Stomach (tissue), 19 donors: ENCODE data around the gene HLA-DRA. TPM values are rescaled to one million over a fixed set of nuclear protein-coding genes. Genes with fewer than 3 reads are reported as not detected.

Experiments
- DNase-seq, 2 donors: peaks; one replicate each; pipeline versions ENCODE4 v3.0.0 to v3.0.0-alpha.2; 2013 to 2019
- H3K27ac ChIP-seq, 5 donors: fragments of 200-600 bp in 4 of 5; sonication (generic) in 4 of 5; one replicate each; pipeline ENCODE4 v1.5.1; 2013 to 2019; ENCODE audit warnings: mild to moderate bottlenecking in 1 of 5, moderate library complexity in 1 of 5
- H3K27me3 ChIP-seq, 3 donors: fragments of 200-600 bp; sonication (generic); one replicate each; pipeline ENCODE4 v1.5.1; 2017 to 2019; ENCODE audit warnings: mixed run types in 1 of 3
- H3K36me3 ChIP-seq, 4 donors: fragments of 200-600 bp; sonication (generic); 1 replicate in 3 of 4; 2 replicates in 1 of 4; pipeline ENCODE4 v1.5.1; 2016 to 2019
- H3K4me1 ChIP-seq, 4 donors: fragments of 200-600 bp; sonication (generic); one replicate each; pipeline ENCODE4 v1.5.1; 2016 to 2019
- H3K4me3 ChIP-seq, 4 donors: fragments of 200-600 bp; sonication (generic) in 3 of 4; one replicate each; pipeline ENCODE4 v1.5.1; 2016 to 2019; ENCODE audit warnings: mild to moderate bottlenecking in 1 of 4
- H3K9me3 ChIP-seq, 4 donors: fragments of 200-600 bp; sonication (generic); one replicate each; pipeline ENCODE4 v1.5.1; 2016 to 2019
- EP300 ChIP-seq: sonication (generic); formaldehyde crosslinking; IDR thresholded peaks from one replicate; pipeline ENCODE4 v1.6.1; 2017; ENCODE audit warnings: antibody characterized with exemption
- POLR2A ChIP-seq, 4 donors: fragments of 450-650 bp; IDR thresholded peaks; one replicate each; pipeline ENCODE4 v1.6.1; 2016; ENCODE audit warnings: antibody characterized with exemption in 4 of 4, control low read depth in 2 of 4, mild to moderate bottlenecking in 1 of 4, moderate library complexity in 1 of 4
- POLR2AphosphoS5 ChIP-seq, 3 donors: sonication (generic); formaldehyde crosslinking; IDR thresholded peaks; one replicate each; pipeline ENCODE4 v1.6.1; 2016; ENCODE audit warnings: antibody characterized with exemption in 3 of 3
- WGBS, 5 donors: extraction: QIAGEN DNeasy Blood & Tissue Kit in 3 of 5; methylation state at CpG; one replicate each; pipeline versions ENCODE4 v1.1.5 to v1.1.7; 2013 to 2018; 5-methylcytosine and 5-hydroxymethylcytosine counted together
- intact Hi-C: fragments of 100-400 bp; cut with DNase I; formaldehyde crosslinking; loops from one replicate; pipeline ENCODE4 v1.15.1; 2023; ENCODE audit warnings: low total_unique reads
- long read RNA-seq, 10 donors: transcript quantifications; one replicate each; lab custom pipeline, GENCODE V29; 2026
- polyA plus RNA-seq, 3 donors: library from polyadenylated mRNA; stranded (reverse); fragments of 200-250 nt; gene quantifications; one replicate each; pipeline ENCODE4 v1.2.3, GENCODE V29; 2013
- total RNA-seq, 5 donors: library from RNA; depleted of rRNA; stranded (reverse); fragments of >200 nt; gene quantifications; one replicate each; pipeline versions ENCODE4 v1.1.0 to v1.2.3, GENCODE V29; 2014 to 2016
- TF ChIP-seq, protein P1 (sequence below), 7 experiments: fragments of 450-650 bp in 4 of 7; fragments of 200-600 bp in 3 of 7; sonication (generic) in 3 of 7; IDR thresholded peaks; one replicate each; pipeline ENCODE4 v1.5.1; 2016 to 2019; ENCODE audit warnings: antibody characterized with exemption in 7 of 7, control low read depth in 2 of 7, mild to moderate bottlenecking in 1 of 7
- donor health status: healthy with polysubstance abuse.
- donor health status: Bipolar disorder and iron deficiency.
- donor health status: healthy.

The HLA-DRA gene
- total RNA-seq (100 to 1,000 TPM in 2 of 5 donors, 10 to 100 TPM in 3; 25.8 to 252 (median 84.6) TPM), polyA plus RNA-seq (100 to 1,000 TPM in 1 of 3 donors, 10 to 100 TPM in 2; 89.7 to 219 (median 95.8) TPM)
- long read RNA-seq, donor 1, transcript HLA-DRA-202 (5 exons, 1,280 nt) = major isoform, 21 of 26 reads
- long read RNA-seq, donor 1, partial matches to known transcripts = 5 of 26 reads
- long read RNA-seq, donor 1, other reads (novel, unspliced or antisense) = 0 of 26 reads
- long read RNA-seq, donor 2, transcript HLA-DRA-202 (5 exons, 1,280 nt) = major isoform, 47 of 58 reads
- long read RNA-seq, donor 2, partial matches to known transcripts = 11 of 58 reads
- long read RNA-seq, donor 2, other reads (novel, unspliced or antisense) = 0 of 58 reads
- long read RNA-seq, donor 3, transcript HLA-DRA-202 (5 exons, 1,280 nt) = major isoform, 13 of 13 reads
- long read RNA-seq, donor 3, partial matches to known transcripts = 0 of 13 reads
- long read RNA-seq, donor 3, other reads (novel, unspliced or antisense) = 0 of 13 reads
- long read RNA-seq, donor 4, partial matches to known transcripts = 0 of 2 reads
- long read RNA-seq, donor 4, other reads (novel, unspliced or antisense) = 0 of 2 reads
- long read RNA-seq, donor 5, transcript HLA-DRA-202 (5 exons, 1,280 nt) = major isoform, 38 of 44 reads
- long read RNA-seq, donor 5, partial matches to known transcripts = 5 of 44 reads
- long read RNA-seq, donor 5, other reads (novel, unspliced or antisense) = 0 of 44 reads
- long read RNA-seq, donor 6, transcript HLA-DRA-202 (5 exons, 1,280 nt) = major isoform, 101 of 125 reads
- long read RNA-seq, donor 6, partial matches to known transcripts = 24 of 125 reads
- long read RNA-seq, donor 6, other reads (novel, unspliced or antisense) = 0 of 125 reads
- long read RNA-seq, donor 7, transcript HLA-DRA-202 (5 exons, 1,280 nt) = major isoform, 61 of 84 reads
- long read RNA-seq, donor 7, partial matches to known transcripts = 23 of 84 reads
- long read RNA-seq, donor 7, other reads (novel, unspliced or antisense) = 0 of 84 reads
- long read RNA-seq, donor 8, transcript HLA-DRA-202 (5 exons, 1,280 nt) = major isoform, 35 of 53 reads
- long read RNA-seq, donor 8, partial matches to known transcripts = 18 of 53 reads
- long read RNA-seq, donor 8, other reads (novel, unspliced or antisense) = 0 of 53 reads
- long read RNA-seq, donor 9, transcript HLA-DRA-202 (5 exons, 1,280 nt) = major isoform, 23 of 43 reads
- long read RNA-seq, donor 9, partial matches to known transcripts = 20 of 43 reads
- long read RNA-seq, donor 9, other reads (novel, unspliced or antisense) = 0 of 43 reads
- long read RNA-seq, donor 10, transcript HLA-DRA-202 (5 exons, 1,280 nt) = major isoform, 26 of 26 reads
- long read RNA-seq, donor 10, partial matches to known transcripts = 0 of 26 reads
- long read RNA-seq, donor 10, other reads (novel, unspliced or antisense) = 0 of 26 reads

DNA sequence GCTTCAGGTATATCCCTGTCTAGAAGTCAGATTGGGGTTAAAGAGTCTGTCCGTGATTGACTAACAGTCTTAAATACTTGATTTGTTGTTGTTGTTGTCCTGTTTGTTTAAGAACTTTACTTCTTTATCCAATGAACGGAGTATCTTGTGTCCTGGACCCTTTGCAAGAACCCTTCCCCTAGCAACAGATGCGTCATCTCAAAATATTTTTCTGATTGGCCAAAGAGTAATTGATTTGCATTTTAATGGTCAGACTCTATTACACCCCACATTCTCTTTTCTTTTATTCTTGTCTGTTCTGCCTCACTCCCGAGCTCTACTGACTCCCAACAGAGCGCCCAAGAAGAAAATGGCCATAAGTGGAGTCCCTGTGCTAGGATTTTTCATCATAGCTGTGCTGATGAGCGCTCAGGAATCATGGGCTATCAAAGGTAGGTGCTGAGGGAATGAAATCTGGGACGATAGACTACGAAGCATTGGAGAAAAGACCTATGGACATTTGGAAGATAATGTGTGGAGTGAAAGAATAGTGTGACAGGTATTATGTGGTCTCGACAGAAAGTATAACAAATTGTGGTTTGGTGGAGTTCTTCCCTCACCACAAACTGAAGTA, at the start of gene HLA-DRA:
TSS of gene HLA-DRA (plus strand) at position 286 of the 613 bp plus-strand sequence. CDS start at position 350, 64 bp downstream.
- Histone ChIP-seq H3K27me3 (no peaks in the 10 kb centered on the region), H3K9me3 (no peaks in the 10 kb centered on the region), H3K36me3 (peaks cover 0 to 26% (median 9%) of the 10 kb centered on the region in 4 donors), H3K4me1 (peaks cover 0 to 13% (median 3%) of the 10 kb centered on the region in 4 donors), H3K27ac (peak within 1 kb of the TSS in 4 of 5 donors; percentile 72 to 86 (median 74)), H3K4me3 (peak within 1 kb of the TSS; percentile 34 to 47 (median 40))
- intact Hi-C loops = no loop called here
- WGBS, 5 donors = 16 to 21% (median 18%) methylated on average over 9 of the region's 9 CpGs
- TF ChIP-seq POLR2A (IDR thresholded peaks at IDR 0.05) (peak in 1 of 4 donors; percentile 26), POLR2AphosphoS5 (IDR thresholded peaks at IDR 0.05) (peak in 2 of 3 donors; percentile 73 to 91)
- TF ChIP-seq, protein P1, sequence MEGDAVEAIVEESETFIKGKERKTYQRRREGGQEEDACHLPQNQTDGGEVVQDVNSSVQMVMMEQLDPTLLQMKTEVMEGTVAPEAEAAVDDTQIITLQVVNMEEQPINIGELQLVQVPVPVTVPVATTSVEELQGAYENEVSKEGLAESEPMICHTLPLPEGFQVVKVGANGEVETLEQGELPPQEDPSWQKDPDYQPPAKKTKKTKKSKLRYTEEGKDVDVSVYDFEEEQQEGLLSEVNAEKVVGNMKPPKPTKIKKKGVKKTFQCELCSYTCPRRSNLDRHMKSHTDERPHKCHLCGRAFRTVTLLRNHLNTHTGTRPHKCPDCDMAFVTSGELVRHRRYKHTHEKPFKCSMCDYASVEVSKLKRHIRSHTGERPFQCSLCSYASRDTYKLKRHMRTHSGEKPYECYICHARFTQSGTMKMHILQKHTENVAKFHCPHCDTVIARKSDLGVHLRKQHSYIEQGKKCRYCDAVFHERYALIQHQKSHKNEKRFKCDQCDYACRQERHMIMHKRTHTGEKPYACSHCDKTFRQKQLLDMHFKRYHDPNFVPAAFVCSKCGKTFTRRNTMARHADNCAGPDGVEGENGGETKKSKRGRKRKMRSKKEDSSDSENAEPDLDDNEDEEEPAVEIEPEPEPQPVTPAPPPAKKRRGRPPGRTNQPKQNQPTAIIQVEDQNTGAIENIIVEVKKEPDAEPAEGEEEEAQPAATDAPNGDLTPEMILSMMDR (IDR thresholded peaks at IDR 0.05) = no peak
- peak in 1 of 2 donors; percentile 78 for DNase-seq

DNA sequence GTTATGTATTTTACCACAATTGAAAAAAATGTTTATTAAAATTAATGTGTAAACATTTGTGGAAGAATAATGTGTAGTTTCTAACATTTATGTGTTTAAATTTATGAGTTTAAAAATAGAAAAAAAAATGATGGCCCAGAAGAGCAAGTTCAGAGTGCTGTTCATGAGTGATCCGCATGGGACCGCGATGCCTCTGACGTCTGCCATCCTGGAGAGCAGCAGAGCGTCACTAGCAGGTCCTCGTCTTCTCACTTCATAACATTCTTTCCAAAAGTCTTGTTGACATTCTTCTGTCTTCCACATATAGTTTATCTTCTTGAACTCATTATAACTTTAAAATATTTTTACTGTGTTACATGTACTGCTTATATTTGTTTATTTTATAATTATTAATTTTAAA, 48.2 kb upstream of the HLA-DRA start:
- WGBS, 5 donors = 85 to 95% (median 93%) methylated on average over 6 of the region's 6 CpGs
- no peaks in the 10 kb centered on the region for H3K9me3 ChIP-seq
- intact Hi-C loops = no loop called here
- no peak for TF ChIP-seq POLR2A (IDR thresholded peaks at IDR 0.05)
- TF ChIP-seq, protein P1 (IDR thresholded peaks at IDR 0.05) = no peak
- TF ChIP-seq POLR2AphosphoS5 (IDR thresholded peaks at IDR 0.05) = no peak
- TF ChIP-seq EP300 = no peak
- no peaks in the 10 kb centered on the region for H3K36me3 ChIP-seq
- no peak for DNase-seq
- no peak overlapping the region for H3K4me3 ChIP-seq
- H3K27me3 ChIP-seq = no peaks in the 10 kb centered on the region
- peaks cover 0 to 5% (median 0%) of the 10 kb centered on the region in 4 donors for H3K4me1 ChIP-seq
- no peak overlapping the region for H3K27ac ChIP-seq

DNA sequence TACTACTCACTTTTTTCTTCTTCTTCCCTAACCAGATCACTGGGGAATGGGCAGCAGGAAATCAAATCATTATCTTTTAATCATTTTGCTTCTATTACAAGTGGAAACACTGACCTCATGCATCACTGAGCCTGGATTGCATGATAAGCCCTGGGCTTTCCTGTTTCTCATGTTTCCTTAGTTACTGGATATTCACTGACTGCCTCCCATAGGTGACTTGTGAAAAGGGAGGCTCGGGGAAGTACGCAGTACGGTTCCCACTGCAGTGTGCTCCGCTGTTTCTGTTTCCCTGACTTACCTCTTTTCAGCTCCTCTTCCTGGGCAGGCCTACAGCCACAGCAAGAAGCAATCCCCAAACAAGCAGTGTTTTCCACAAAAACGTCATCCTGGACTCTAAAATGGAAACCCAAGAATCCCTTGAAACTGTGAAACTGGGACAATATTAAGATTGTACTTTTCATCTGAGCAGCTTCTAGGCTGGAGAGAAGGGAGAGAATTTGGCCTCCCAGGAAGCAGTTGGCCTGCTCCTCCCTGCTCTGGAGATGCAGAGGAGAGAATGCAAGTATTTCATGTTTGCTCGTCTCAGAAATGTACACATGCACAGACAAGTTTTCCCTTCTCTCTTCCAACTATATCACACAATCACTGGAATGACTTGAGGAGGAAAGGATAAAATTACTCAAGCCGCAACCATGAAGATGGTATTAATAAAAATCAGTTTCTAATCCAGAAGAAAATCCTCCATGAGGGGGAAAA, 45.8 kb upstream of the HLA-DRA start:
- peak in 1 of 2 donors; percentile 64 for DNase-seq
- Histone ChIP-seq H3K9me3 (no peaks in the 10 kb centered on the region), H3K4me1 (no peaks in the 10 kb centered on the region), H3K4me3 (no peak overlapping the region), H3K27me3 (no peaks in the 10 kb centered on the region), H3K27ac (peak overlapping the region in 1 of 5 donors; percentile 35), H3K36me3 (no peaks in the 10 kb centered on the region)
- intact Hi-C loops = no loop called here
- TF ChIP-seq EP300 (no peak), POLR2A (IDR thresholded peaks at IDR 0.05) (no peak), POLR2AphosphoS5 (IDR thresholded peaks at IDR 0.05) (peak in 1 of 3 donors; percentile 24)
- TF ChIP-seq, protein P1 (IDR thresholded peaks at IDR 0.05) = no peak
- 30 to 57% (median 50%) methylated on average over 7 of the region's 7 CpGs for WGBS, 5 donors
